IPS DF 6.9 (cell line): ENCODE measurements around the gene FILIP1.

ENCODE experiments used
- DNase-seq: peaks from one replicate; pipeline ENCODE4 v3.0.0-alpha.2; 2013; ENCODE audit warnings: low read depth, low spot score
- H3K27ac ChIP-seq: one replicate; pipeline ENCODE4 v1.5.1; 2013; ENCODE audit warnings: low read length, control low read depth
- H3K27me3 ChIP-seq: 2 replicates; pipeline ENCODE4 v1.6.1; 2013; ENCODE audit warnings: mild to moderate bottlenecking, low read length; ENCODE audit not compliant: control insufficient read depth, insufficient read depth
- H3K36me3 ChIP-seq: 2 replicates; pipeline ENCODE4 v1.6.1; 2013; ENCODE audit warnings: low read length; ENCODE audit not compliant: control insufficient read depth, insufficient read depth
- H3K4me1 ChIP-seq: 2 replicates; pipeline ENCODE4 v1.6.1; 2013; ENCODE audit warnings: low read length; ENCODE audit not compliant: control insufficient read depth, insufficient read depth
- H3K4me3 ChIP-seq: 2 replicates; pipeline ENCODE4 v1.5.1; 2013; ENCODE audit warnings: mild to moderate bottlenecking, low read length
- H3K9me3 ChIP-seq: 2 replicates; pipeline ENCODE4 v1.6.1; 2013; ENCODE audit warnings: low read length, inconsistent platforms; ENCODE audit not compliant: control insufficient read depth, insufficient read depth
- WGBS: extraction: QIAGEN DNeasy Blood & Tissue Kit; methylation state at CpG from one replicate; pipeline ENCODE4 v1.1.7; 2013; ENCODE audit warnings: mixed read lengths, missing lambda C conversion rate; ENCODE audit not compliant: insufficient read length, insufficient coverage; 5-methylcytosine and 5-hydroxymethylcytosine counted together

The FILIP1 gene

GRCh38 chr6:75494290-75494689 lies 690 bp upstream of the FILIP1 start:
- Histone ChIP-seq H3K4me3 (no peak overlapping the region), H3K4me1 (no peaks in the 10 kb centered on the region), H3K27ac (no peak overlapping the region), H3K27me3 (no peaks in the 10 kb centered on the region; the same call in 1 of the 2 replicates), H3K36me3 (no peaks in the 10 kb centered on the region), H3K9me3 (no peaks in the 10 kb centered on the region)
- WGBS, result no CpG with 5 or more reads among the region's 4 CpGs
- no peak for DNase-seq

GRCh38 chr6:75492386-75493153 lies 1.0 kb downstream of the FILIP1 start:
- H3K27me3 ChIP-seq, result no peaks in the 10 kb centered on the region; the same call in 1 of the 2 replicates
- no peak overlapping the region for H3K4me3 ChIP-seq
- no peaks in the 10 kb centered on the region for H3K36me3 ChIP-seq
- H3K9me3 ChIP-seq, result no peaks in the 10 kb centered on the region
- DNase-seq, result no peak
- no CpG with 5 or more reads among the region's 3 CpGs for WGBS
- H3K4me1 ChIP-seq, result no peaks in the 10 kb centered on the region
- H3K27ac ChIP-seq, result no peak overlapping the region

- DNase-seq, result no peak
- no CpG with 5 or more reads among the region's 1 CpG for whole genome bisulfite sequencing
- Histone ChIP-seq H3K4me3 (no peak overlapping the region), H3K27ac (no peak overlapping the region), H3K4me1 (no peaks in the 10 kb centered on the region), H3K36me3 (no peaks in the 10 kb centered on the region), H3K9me3 (no peaks in the 10 kb centered on the region), H3K27me3 (no peaks in the 10 kb centered on the region; the same call in 1 of the 2 replicates)
Observed at GRCh38 chr6:75491291-75491690, 2.3 kb downstream of the FILIP1 start.

GRCh38 chr6:75490706-75491105 lies 2.9 kb downstream of the FILIP1 start:
- Histone ChIP-seq H3K27me3 (no peaks in the 10 kb centered on the region; the same call in 1 of the 2 replicates), H3K36me3 (no peaks in the 10 kb centered on the region), H3K9me3 (no peaks in the 10 kb centered on the region), H3K4me1 (no peaks in the 10 kb centered on the region), H3K4me3 (no peak overlapping the region), H3K27ac (no peak overlapping the region)
- no peak for DNase-seq
- WGBS, result no CpG with 5 or more reads among the region's 3 CpGs

- no peak overlapping the region for H3K27ac ChIP-seq
Observed at GRCh38 chr6:75489025-75489424, 4.6 kb downstream of the FILIP1 start.

GRCh38 chr6:75488033-75488432 lies 5.6 kb downstream of the FILIP1 start:
- H3K27ac ChIP-seq, result no peak overlapping the region
- DNase-seq, result no peak
- H3K9me3 ChIP-seq, result no peaks in the 10 kb centered on the region
- H3K27me3 ChIP-seq, result no peaks in the 10 kb centered on the region
- no peaks in the 10 kb centered on the region for H3K4me1 ChIP-seq
- no peaks in the 10 kb centered on the region for H3K36me3 ChIP-seq
- no CpG with 5 or more reads among the region's 1 CpG for WGBS
- no peak overlapping the region for H3K4me3 ChIP-seq

More at GRCh38 chr6:75489025-75489424, 4.6 kb downstream of the FILIP1 start:
- Histone ChIP-seq H3K9me3 (no peaks in the 10 kb centered on the region), H3K4me3 (no peak overlapping the region), H3K27me3 (no peaks in the 10 kb centered on the region), H3K4me1 (no peaks in the 10 kb centered on the region), H3K36me3 (no peaks in the 10 kb centered on the region)
- no peak for DNase-seq
- WGBS, result no CpG with 5 or more reads among the region's 1 CpG

GRCh38 chr6:75486850-75487518 lies 6.6 kb downstream of the FILIP1 start:
- Histone ChIP-seq H3K36me3 (no peaks in the 10 kb centered on the region), H3K27me3 (no peaks in the 10 kb centered on the region), H3K27ac (no peak overlapping the region), H3K4me1 (no peaks in the 10 kb centered on the region), H3K4me3 (no peak overlapping the region), H3K9me3 (no peaks in the 10 kb centered on the region)
- WGBS, result no CpG with 5 or more reads among the region's 6 CpGs
- no peak for DNase-seq

GRCh38 chr6:75484535-75484934 lies 9.1 kb downstream of the FILIP1 start:
- no peaks in the 10 kb centered on the region for H3K9me3 ChIP-seq
- no peaks in the 10 kb centered on the region for H3K27me3 ChIP-seq
- H3K27ac ChIP-seq, result no peak overlapping the region
- H3K4me3 ChIP-seq, result no peak overlapping the region
- no peaks in the 10 kb centered on the region for H3K36me3 ChIP-seq
- H3K4me1 ChIP-seq, result no peaks in the 10 kb centered on the region
- no peak for DNase-seq

- Histone ChIP-seq H3K27ac (no peak overlapping the region), H3K36me3 (no peaks in the 10 kb centered on the region), H3K4me1 (no peaks in the 10 kb centered on the region), H3K9me3 (no peaks in the 10 kb centered on the region), H3K27me3 (no peaks in the 10 kb centered on the region), H3K4me3 (no peak overlapping the region)
- no peak for DNase-seq
- WGBS, result no CpG with 5 or more reads among the region's 3 CpGs
Observed at GRCh38 chr6:75483136-75483952, 10.3 kb downstream of the FILIP1 start.

- DNase-seq, result no peak
- no CpG with 5 or more reads among the region's 4 CpGs for whole genome bisulfite sequencing
- Histone ChIP-seq H3K27me3 (no peaks in the 10 kb centered on the region), H3K36me3 (no peaks in the 10 kb centered on the region), H3K9me3 (no peaks in the 10 kb centered on the region), H3K27ac (no peak overlapping the region), H3K4me3 (no peak overlapping the region), H3K4me1 (no peaks in the 10 kb centered on the region)
Observed at GRCh38 chr6:75481936-75482593, 11.5 kb downstream of the FILIP1 start.
